Measurements from ENCODE around the gene PCP4.

- TF ChIP-seq EP300 (IDR thresholded peaks at IDR 0.05; ENCODE audit: low read length): no peak
- no peak for TF ChIP-seq E2F1 (CRISPR knock-in tag; IDR thresholded peaks at IDR 0.05)
These were observed 21.6 kb upstream of the PCP4 start for GRCh38 chr21:39845571-39846130.

All from K562 (cell line).